ENCODE data around the gene FOXL2. TPM values are rescaled to one million over a fixed set of nuclear protein-coding genes. Genes with fewer than 3 reads are reported as not detected.

FOXL2 gene
- total and polyA plus RNA-seq, 10 of the 15 experiments (the other 5 are each of a cell fraction or from before 2014, with no cell fraction given), result not detected

DNA sequence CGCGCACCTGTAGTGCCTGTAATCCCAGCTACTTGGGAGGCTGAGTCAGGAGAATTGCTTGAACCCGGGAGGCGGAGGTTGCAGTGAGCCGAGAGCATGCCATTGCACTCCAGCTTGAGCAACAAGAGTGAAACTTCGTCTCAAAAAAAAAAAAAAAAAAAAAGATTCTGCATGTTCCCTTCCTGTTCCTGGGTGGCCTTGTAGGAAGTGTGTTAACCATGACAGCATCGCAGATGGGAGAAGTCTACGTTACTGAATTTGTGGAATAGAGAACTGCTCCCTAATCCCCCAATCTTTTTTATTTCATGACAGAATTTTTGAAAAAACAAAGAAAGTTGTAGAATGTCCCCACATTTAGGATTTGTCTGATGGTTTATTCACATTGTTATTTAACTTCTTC, 45.4 kb downstream of the FOXL2 start (continued):
- TF ChIP-seq HSF1 (IDR thresholded peaks at IDR 0.05; ENCODE audit: low read depth, low read length) (no peak), BHLHE40 (IDR thresholded peaks at IDR 0.05; ENCODE audit: borderline replicate concordance in 1 of 2, low read depth in 2 of 2, low read length in 1 of 2) (no peak), FOS (IDR thresholded peaks at IDR 0.05; ENCODE audit: borderline replicate concordance, extremely low read depth, insufficient read length) (no peak), STAT1 (conservative IDR thresholded peaks at IDR 0.05) (no peak), MXI1 (IDR thresholded peaks at IDR 0.05; ENCODE audit: low read depth, low read length) (no peak)

GRCh38 chr3:138899351-138899991, 47.5 kb downstream of the FOXL2 start:
- H4K20me1 ChIP-seq (ENCODE audit: control insufficient read depth, insufficient read depth), result no peaks in the 10 kb centered on the region
- no peaks in the 10 kb centered on the region for H3K36me3 ChIP-seq (ENCODE audit: control insufficient read depth in 2 of 2, insufficient read depth in 2 of 2, low read length in 1 of 2)
- ChIA-PET CTCF (interaction anchor here (0.8 to 3.4 kb wide), 5 partner anchors 12 to 305 kb away, joined by 3 to 12 read pairs (median 4); partner anchors contain the start of gene CEP70), SMC1A (ENCODE audit: uncharacterized antibody, unreplicated experiment) (interaction anchor here (0.7 to 1.6 kb wide), 5 partner anchors 9 to 273 kb away, joined by 3 to 4 read pairs (median 3); no protein-coding TSS in a partner anchor), RAD21 (ENCODE audit: unreplicated experiment) (interaction anchor here (0.6 kb wide), 1 partner anchor 11 kb away, joined by 3 read pairs; no protein-coding TSS in a partner anchor), POLR2A (interaction anchor here (0.6 kb wide), 1 partner anchor 67 kb away, joined by 7 read pairs; no protein-coding TSS in a partner anchor)
- H3K9ac ChIP-seq (ENCODE audit: control insufficient read depth, insufficient read depth, low read length), result no peak overlapping the region
- in situ Hi-C loops (cut with MboI) (no loop called here), intact Hi-C loops (cut with micrococcal nuclease; ENCODE audit: unreplicated experiment) (no loop called here)
- WGBS (ENCODE audit: insufficient coverage, insufficient replicate concordance, low lambda C conversion rate, missing lambda C conversion rate), result 34% methylated on average over 5 of the region's 5 CpGs
- no peak overlapping the region for H2AFZ ChIP-seq (ENCODE audit: control insufficient read depth, low read depth, low read length)
- no peaks in the 10 kb centered on the region; a peak in 2 of 4 replicates for H3K27me3 ChIP-seq (replicated peaks in 1 of 2; ENCODE audit: control insufficient read depth in 2 of 2, insufficient read depth in 2 of 2, low read length in 1 of 2)
- no peak overlapping the region for H3K4me2 ChIP-seq (ENCODE audit: control insufficient read depth, insufficient read depth)
- no peak for FAIRE-seq
- no peak overlapping the region for H3K27ac ChIP-seq (ENCODE audit: control insufficient read depth, insufficient read depth)
- DNase-seq (ENCODE audit: low read depth, low spot score), result no peak
- H3K4me3 ChIP-seq, result no peak overlapping the region
- BruUV-seq (replicated peaks), result no TSS peak
- no peaks in the 10 kb centered on the region for H3K9me3 ChIP-seq (replicated peaks; ENCODE audit: control insufficient read depth, insufficient read depth, low read length)
- ATAC-seq, result no peak
- H3K79me2 ChIP-seq (ENCODE audit: control insufficient read depth, insufficient read depth, low read length), result no peaks in the 10 kb centered on the region
- H3K4me1 ChIP-seq (ENCODE audit: control insufficient read depth, insufficient read depth, low read length), result no peaks in the 10 kb centered on the region
- TF ChIP-seq PAX5 (IDR thresholded peaks at IDR 0.05; ENCODE audit: borderline replicate concordance, low read depth, low read length), result no peak
- TF ChIP-seq, protein P1, sequence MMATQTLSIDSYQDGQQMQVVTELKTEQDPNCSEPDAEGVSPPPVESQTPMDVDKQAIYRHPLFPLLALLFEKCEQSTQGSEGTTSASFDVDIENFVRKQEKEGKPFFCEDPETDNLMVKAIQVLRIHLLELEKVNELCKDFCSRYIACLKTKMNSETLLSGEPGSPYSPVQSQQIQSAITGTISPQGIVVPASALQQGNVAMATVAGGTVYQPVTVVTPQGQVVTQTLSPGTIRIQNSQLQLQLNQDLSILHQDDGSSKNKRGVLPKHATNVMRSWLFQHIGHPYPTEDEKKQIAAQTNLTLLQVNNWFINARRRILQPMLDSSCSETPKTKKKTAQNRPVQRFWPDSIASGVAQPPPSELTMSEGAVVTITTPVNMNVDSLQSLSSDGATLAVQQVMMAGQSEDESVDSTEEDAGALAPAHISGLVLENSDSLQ (IDR thresholded peaks at IDR 0.05), result no peak
- TF ChIP-seq HDGF (IDR thresholded peaks at IDR 0.05), result no peak
- no peak for TF ChIP-seq USF1 (IDR thresholded peaks at IDR 0.05; ENCODE audit: borderline replicate concordance, extremely low read length, insufficient read depth, low read depth, low read length)
- no peak for TF ChIP-seq NRF1 (conservative IDR thresholded peaks at IDR 0.05; ENCODE audit: low read depth, low read length)
- TF ChIP-seq SPI1 (IDR thresholded peaks at IDR 0.05; ENCODE audit: borderline replicate concordance, insufficient read depth, low read depth, low read length), result no peak
- no peak for TF ChIP-seq MTA2 (IDR thresholded peaks at IDR 0.05; ENCODE audit: low read depth)
- TF ChIP-seq SREBF1 (IDR thresholded peaks at IDR 0.05; ENCODE audit: low read length), result no peak
- TF ChIP-seq IRF3 (IDR thresholded peaks at IDR 0.05), result no peak
- no peak for TF ChIP-seq GABPA (IDR thresholded peaks at IDR 0.05; ENCODE audit: low read depth)
- TF ChIP-seq PBX3 (IDR thresholded peaks at IDR 0.05; ENCODE audit: insufficient replicate concordance, low read depth, low read length), result no peak
